SJSA1 (cell line): ENCODE measurements around the gene CFAP61. TPM values are rescaled to one million over a fixed set of nuclear protein-coding genes. Genes with fewer than 3 reads are reported as not detected.
"Not testable (repeated sequence)": the region's sequence is repeated elsewhere in the genome, so short reads cannot be mapped to it uniquely, and the experiment has no call there.

Experiments used
- DNase-seq, 2 experiments: peaks; one replicate each; pipeline ENCODE4 v3.0.0-alpha.2; 2015 to 2020; ENCODE audit warnings: low spot score in 2 of 2, low read depth in 1 of 2
- H3K27ac ChIP-seq: fragments of 250-450 bp; sonication (Bioruptor Pico); 2 replicates; pipeline ENCODE4 v1.5.1; 2020; ENCODE audit warnings: mild to moderate bottlenecking, moderate library complexity
- H3K27me3 ChIP-seq: fragments of 250-450 bp; sonication (Bioruptor Pico); replicated peaks from 2 replicates; pipeline ENCODE4 v1.5.1; 2020; ENCODE audit warnings: mild to moderate bottlenecking, moderate library complexity
- H3K36me3 ChIP-seq: fragments of 250-450 bp; sonication (Bioruptor Pico); 2 replicates; pipeline ENCODE4 v1.5.1; 2020; ENCODE audit warnings: mild to moderate bottlenecking
- H3K4me1 ChIP-seq: fragments of 250-450 bp; sonication (Bioruptor Pico); replicated peaks from 2 replicates; pipeline ENCODE4 v1.6.1; 2021; ENCODE audit warnings: mild to moderate bottlenecking
- H3K4me3 ChIP-seq: fragments of 250-450 bp; sonication (Bioruptor Pico); 2 replicates; pipeline ENCODE4 v1.5.1; 2020; ENCODE audit warnings: mild to moderate bottlenecking
- H3K9me3 ChIP-seq: fragments of 250-450 bp; sonication (Bioruptor Pico); replicated peaks from 2 replicates; pipeline ENCODE4 v1.5.1; 2020; ENCODE audit warnings: mild to moderate bottlenecking
- total RNA-seq: library from RNA; depleted of rRNA; stranded (reverse); fragments of >200 nt; shearing (Covaris generic); gene quantifications from 2 replicates; pipeline ENCODE4 v1.2.3, GENCODE V29; 2014

CFAP61 gene
- total RNA-seq, 1 experiment from 2014 or later: not detected

GRCh38 chr20:20237093-20237959 is 185.0 kb downstream of the CFAP61 start:
- Histone ChIP-seq H3K4me1 (no peaks in the 10 kb centered on the region), H3K36me3 (no peaks in the 10 kb centered on the region), H3K4me3 (no peak overlapping the region), H3K9me3 (no peaks in the 10 kb centered on the region), H3K27me3 (peaks cover 16% of the 10 kb centered on the region), H3K27ac (no peak overlapping the region)
- peak in 1 of 2 experiments; percentile 26 for DNase-seq

GRCh38 chr20:20241976-20242375 is 189.6 kb downstream of the CFAP61 start:
- no peak for DNase-seq
- Histone ChIP-seq H3K36me3 (no peaks in the 10 kb centered on the region), H3K9me3 (no peaks in the 10 kb centered on the region), H3K4me1 (no peaks in the 10 kb centered on the region), H3K27ac (no peak overlapping the region), H3K4me3 (no peak overlapping the region), H3K27me3 (peaks cover 7% of the 10 kb centered on the region; the same call in 1 of the 2 replicates)

- not testable (repeated sequence) for H3K27me3 ChIP-seq, H3K4me1 ChIP-seq, H3K36me3 ChIP-seq, H3K4me3 ChIP-seq, H3K9me3 ChIP-seq, H3K27ac ChIP-seq, DNase-seq
Observed at GRCh38 chr20:20244384-20244783, 192.1 kb downstream of the CFAP61 start.

- no peak overlapping the region for H3K4me3 ChIP-seq
- no peak for DNase-seq
- no peaks in the 10 kb centered on the region for H3K4me1 ChIP-seq
- H3K36me3 ChIP-seq: no peaks in the 10 kb centered on the region
- H3K9me3 ChIP-seq: no peaks in the 10 kb centered on the region
- H3K27ac ChIP-seq: no peak overlapping the region
- 0 out of 2 replicates have a peak, but pooled peaks cover 1% of the 10 kb centered on the region for H3K27me3 ChIP-seq
Observed at GRCh38 chr20:20246996-20247633, 194.8 kb downstream of the CFAP61 start.

- Histone ChIP-seq H3K4me3 (no peak overlapping the region), H3K9me3 (no peaks in the 10 kb centered on the region), H3K36me3 (no peaks in the 10 kb centered on the region), H3K27me3 (0 out of 2 replicates have a peak, but pooled peaks cover 2% of the 10 kb centered on the region), H3K4me1 (no peaks in the 10 kb centered on the region), H3K27ac (no peak overlapping the region)
- DNase-seq: no peak
Observed at GRCh38 chr20:20248620-20249200, 196.4 kb downstream of the CFAP61 start.

- H3K4me1 ChIP-seq: no peaks in the 10 kb centered on the region
- H3K27me3 ChIP-seq: 0 out of 2 replicates have a peak, but pooled peaks cover 3% of the 10 kb centered on the region
- H3K4me3 ChIP-seq: no peak overlapping the region
- no peak for DNase-seq
- no peaks in the 10 kb centered on the region for H3K9me3 ChIP-seq
- H3K27ac ChIP-seq: no peak overlapping the region
- H3K36me3 ChIP-seq: no peaks in the 10 kb centered on the region
Observed at GRCh38 chr20:20251317-20251716, 199.0 kb downstream of the CFAP61 start.

DNA sequence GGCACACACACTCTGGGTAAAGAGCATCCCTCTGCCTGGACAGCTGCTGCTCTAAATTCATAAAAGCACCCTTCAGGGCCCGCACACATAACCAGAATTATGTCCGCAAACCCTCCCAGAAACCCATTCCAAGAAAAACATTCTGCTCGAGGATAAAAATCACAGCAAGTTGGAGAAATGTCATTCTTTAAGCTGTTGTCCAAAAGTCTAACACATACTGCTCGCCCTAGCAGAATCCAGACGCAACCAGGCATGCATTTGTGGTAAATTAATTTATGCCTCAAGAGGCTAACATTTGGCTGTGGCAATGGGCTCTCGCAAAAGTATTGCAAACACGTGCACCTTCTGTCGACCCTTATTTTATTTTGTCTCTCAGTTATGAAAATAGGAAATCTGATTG is 199.5 kb downstream of the CFAP61 start:
- Histone ChIP-seq H3K9me3 (no peaks in the 10 kb centered on the region), H3K36me3 (no peaks in the 10 kb centered on the region), H3K27me3 (peaks cover 9% of the 10 kb centered on the region; the same call in 1 of the 2 replicates), H3K27ac (no peak overlapping the region), H3K4me1 (no peaks in the 10 kb centered on the region), H3K4me3 (no peak overlapping the region)
- DNase-seq: no peak

- no peak overlapping the region for H3K4me3 ChIP-seq
- no peak for DNase-seq
- no peaks in the 10 kb centered on the region for H3K4me1 ChIP-seq
Observed at GRCh38 chr20:20253039-20253743, 200.9 kb downstream of the CFAP61 start.

DNA sequence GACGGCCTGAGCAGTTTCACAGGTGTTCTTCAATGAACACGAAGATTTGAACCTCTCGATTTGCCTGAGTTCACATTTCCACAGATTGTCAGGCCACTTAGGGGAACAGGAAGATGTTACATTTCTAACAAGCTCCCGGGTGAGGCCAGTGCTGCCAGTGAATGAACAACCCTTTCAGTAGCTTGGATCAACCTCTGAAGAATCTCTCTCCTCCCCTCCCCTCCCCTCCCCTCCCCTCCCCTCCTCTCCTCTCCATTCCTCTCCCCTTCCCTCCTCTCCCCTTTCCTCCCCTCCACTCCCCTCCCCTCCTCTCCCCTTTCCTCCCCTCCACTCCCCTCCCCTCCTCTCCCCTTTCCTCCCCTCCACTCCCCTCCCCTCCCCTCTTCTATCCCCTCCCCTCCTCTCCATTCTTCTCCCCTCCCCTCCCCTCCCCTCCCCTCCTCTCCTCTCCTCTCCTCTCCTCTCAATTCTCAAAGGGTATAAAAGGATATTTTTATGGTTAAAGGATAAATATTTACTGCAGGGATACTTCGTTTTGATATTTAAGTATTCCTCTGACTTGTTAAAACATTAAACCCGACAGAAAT is 201.5 kb downstream of the CFAP61 start:
- no peaks in the 10 kb centered on the region for H3K36me3 ChIP-seq
- DNase-seq: no peak
- no peaks in the 10 kb centered on the region for H3K9me3 ChIP-seq
- no peaks in the 10 kb centered on the region for H3K4me1 ChIP-seq
- H3K27me3 ChIP-seq: peaks cover 10% of the 10 kb centered on the region; the same call in 1 of the 2 replicates
- H3K27ac ChIP-seq: no peak overlapping the region
- no peak overlapping the region for H3K4me3 ChIP-seq

More at GRCh38 chr20:20253039-20253743, 200.9 kb downstream of the CFAP61 start:
- Histone ChIP-seq H3K27me3 (peaks cover 10% of the 10 kb centered on the region; the same call in 1 of the 2 replicates), H3K9me3 (no peaks in the 10 kb centered on the region), H3K36me3 (no peaks in the 10 kb centered on the region), H3K27ac (no peak overlapping the region)

GRCh38 chr20:20255099-20255498 is 202.8 kb downstream of the CFAP61 start:
- Histone ChIP-seq H3K27me3 (peaks cover 10% of the 10 kb centered on the region; the same call in 1 of the 2 replicates), H3K4me1 (no peaks in the 10 kb centered on the region), H3K4me3 (no peak overlapping the region), H3K27ac (no peak overlapping the region), H3K9me3 (no peaks in the 10 kb centered on the region), H3K36me3 (no peaks in the 10 kb centered on the region)
- no peak for DNase-seq

- no peak for DNase-seq
- Histone ChIP-seq H3K9me3 (no peaks in the 10 kb centered on the region), H3K4me1 (no peaks in the 10 kb centered on the region), H3K27me3 (peaks cover 8% of the 10 kb centered on the region), H3K27ac (no peak overlapping the region), H3K4me3 (no peak overlapping the region), H3K36me3 (no peaks in the 10 kb centered on the region)
Observed at GRCh38 chr20:20259533-20259932, 207.2 kb downstream of the CFAP61 start.

GRCh38 chr20:20261159-20261558 is 208.8 kb downstream of the CFAP61 start:
- Histone ChIP-seq H3K4me3 (no peak overlapping the region), H3K9me3 (no peaks in the 10 kb centered on the region), H3K27ac (no peak overlapping the region), H3K27me3 (peaks cover 8% of the 10 kb centered on the region), H3K4me1 (no peaks in the 10 kb centered on the region), H3K36me3 (no peaks in the 10 kb centered on the region)
- no peak for DNase-seq

DNA sequence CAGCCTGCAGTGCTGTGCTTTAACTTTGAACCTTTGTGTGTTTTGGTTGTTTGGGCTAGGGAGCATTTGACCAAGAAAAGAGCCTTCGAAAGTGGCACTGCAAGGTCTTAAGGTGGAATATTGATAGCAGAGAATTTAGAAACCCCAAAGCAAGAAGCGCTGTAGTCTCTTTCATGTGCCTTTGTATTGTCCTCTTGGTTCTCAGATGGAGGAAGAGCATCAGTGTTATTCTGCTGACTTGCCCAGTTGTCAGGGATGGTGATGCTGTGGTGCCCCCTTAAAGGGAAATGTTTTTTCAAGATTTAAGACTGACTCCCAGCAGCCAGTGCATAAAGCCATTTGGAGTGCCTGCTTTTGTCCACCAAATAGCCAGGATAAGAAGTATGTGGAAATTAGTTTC is 212.9 kb downstream of the CFAP61 start:
- no peaks in the 10 kb centered on the region for H3K4me1 ChIP-seq

More for the DNA sequence above, 212.9 kb downstream of the CFAP61 start:
- Histone ChIP-seq H3K27me3 (no peaks in the 10 kb centered on the region; the same call in 1 of the 2 replicates), H3K36me3 (no peaks in the 10 kb centered on the region), H3K9me3 (no peaks in the 10 kb centered on the region), H3K4me3 (no peak overlapping the region), H3K27ac (no peak overlapping the region)
- no peak for DNase-seq
